Gastrocnemius medialis (tissue), 4 donors: Measurements from ENCODE around the gene RRBP1.

Experiments used
- CTCF ChIP-seq, 5 experiments: fragments of 450-650 bp in 3 of 5; fragments of 200-600 bp in 2 of 5; sonication (generic) in 2 of 5; IDR thresholded peaks in 4 of 5; conservative IDR thresholded peaks in 1 of 5; 1 replicate in 4 of 5; 2 replicates in 1 of 5; pipeline ENCODE4 v1.5.1; 2016 to 2019; ENCODE audit warnings: antibody characterized with exemption in 5 of 5, mild to moderate bottlenecking in 3 of 5, moderate library complexity in 3 of 5
- POLR2A ChIP-seq, 2 donors: fragments of 450-650 bp; IDR thresholded peaks; one replicate each; pipeline ENCODE4 v1.6.1; 2017; ENCODE audit warnings: antibody characterized with exemption in 2 of 2, mild to moderate bottlenecking in 2 of 2, moderate library complexity in 2 of 2

DNA sequence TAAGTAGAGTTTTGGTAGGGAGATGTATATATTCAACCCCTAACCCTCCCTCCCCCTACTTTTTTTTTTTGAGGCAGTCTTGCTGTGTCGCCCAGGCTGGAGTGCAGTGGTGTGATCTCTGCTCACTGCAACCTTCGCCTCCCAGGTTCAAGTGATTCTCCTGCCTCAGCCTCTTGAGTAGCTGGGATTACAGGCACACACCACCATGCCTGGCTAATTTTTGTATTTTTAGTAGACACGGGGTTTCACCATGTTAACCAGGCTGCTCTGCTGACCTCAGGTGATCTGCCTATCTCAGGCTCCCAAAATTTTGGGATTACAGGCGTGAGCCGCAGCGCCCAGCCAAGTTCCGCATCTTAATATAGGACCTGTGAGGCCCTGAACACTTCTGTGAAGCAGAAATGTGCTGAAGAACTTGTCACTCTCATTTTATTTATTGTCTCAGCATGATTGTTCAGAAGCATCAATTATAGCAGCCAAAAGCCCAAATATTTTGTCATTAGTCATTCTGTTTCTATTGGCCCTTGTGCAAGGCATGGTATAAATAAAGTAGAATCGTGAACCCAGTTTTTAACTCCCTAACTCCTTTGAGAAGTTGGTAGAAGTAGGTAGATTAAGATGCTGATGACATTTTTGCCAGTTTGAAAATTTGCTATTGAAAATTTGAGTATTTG lies 92.7 kb downstream of the RRBP1 start:
- TF ChIP-seq CTCF (IDR thresholded peaks at IDR 0.05 in 4 of 5, conservative IDR thresholded peaks at IDR 0.05 in 1 of 5) (no peak), POLR2A (IDR thresholded peaks at IDR 0.05) (no peak)
